ENCODE measurements around the gene CTSK. TPM values are rescaled to one million over a fixed set of nuclear protein-coding genes. Genes with fewer than 3 reads are reported as not detected.
"Not testable (repeated sequence)": the region's sequence is repeated elsewhere in the genome, so short reads cannot be mapped to it uniquely, and the experiment has no call there.

The CTSK gene
- total RNA-seq, 1 donor from 2014 or later, result 4.5 TPM

DNA sequence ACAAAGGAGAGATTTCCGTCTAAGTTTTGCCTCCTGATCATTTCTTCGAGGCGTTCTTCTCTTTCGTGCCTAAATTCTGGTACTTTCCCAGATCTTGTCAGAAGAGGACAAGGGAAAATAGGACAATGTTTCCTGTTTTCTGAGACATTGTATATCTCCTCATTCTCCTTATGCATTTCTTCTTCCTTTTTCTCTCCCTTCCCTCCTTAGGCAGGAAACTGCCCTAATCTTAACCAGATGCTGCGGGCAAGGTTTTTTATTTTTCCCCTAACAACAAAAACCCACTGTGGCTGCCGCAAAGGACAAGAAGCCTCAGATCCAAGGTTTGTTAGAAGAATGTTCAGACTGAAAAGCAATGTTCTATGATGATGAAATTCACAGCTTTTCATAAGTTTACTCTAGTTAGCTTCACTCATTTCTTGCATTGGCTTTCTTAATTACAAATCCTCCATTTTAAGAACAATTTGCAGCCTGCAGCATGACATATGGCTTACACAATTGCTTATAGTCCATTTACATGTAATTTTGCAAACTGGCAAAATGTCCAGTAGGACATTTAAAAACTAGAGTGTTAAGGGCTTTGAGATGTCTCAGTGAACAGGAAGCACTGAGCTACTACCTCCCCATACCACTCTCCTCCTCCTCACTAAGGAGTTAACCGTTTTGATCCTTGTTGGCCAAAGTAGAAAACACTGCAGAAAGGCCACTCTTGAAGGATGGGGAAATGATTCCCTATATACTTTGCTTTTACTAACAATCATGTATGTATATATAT is 624 bp downstream of the CTSK start:
- intact Hi-C loops (cut with micrococcal nuclease), result no loop called here

GRCh38 chr1:150805899-150806298 is 2.2 kb downstream of the CTSK start:
- intact Hi-C loops (cut with micrococcal nuclease), result no loop called here

- intact Hi-C loops (cut with micrococcal nuclease), result no loop called here
Observed at GRCh38 chr1:150804671-150805070, 3.4 kb downstream of the CTSK start.

DNA sequence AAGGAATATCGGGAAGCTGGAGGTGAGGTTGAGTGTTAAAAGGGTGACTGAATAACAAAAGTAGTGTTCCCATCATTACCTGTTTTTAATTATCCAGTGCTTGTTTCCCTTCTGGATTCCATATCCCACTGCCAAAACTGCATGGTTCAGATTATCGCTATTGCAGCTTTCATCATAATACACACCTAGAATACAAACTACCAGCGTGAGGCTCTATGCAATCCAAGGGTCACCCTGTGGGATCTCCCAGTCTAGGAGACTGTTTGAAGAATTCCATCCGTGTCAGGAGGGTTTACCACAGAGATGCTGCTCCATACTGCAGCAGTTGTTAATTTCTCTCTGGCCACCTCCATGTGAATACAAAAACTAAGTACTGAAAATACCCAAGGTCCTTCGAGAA is 9.0 kb downstream of the CTSK start:
- intact Hi-C loops (cut with micrococcal nuclease), result no loop called here

- intact Hi-C loops (cut with micrococcal nuclease), result no loop called here
Observed at GRCh38 chr1:150798525-150798924, 9.5 kb downstream of the CTSK start.

DNA sequence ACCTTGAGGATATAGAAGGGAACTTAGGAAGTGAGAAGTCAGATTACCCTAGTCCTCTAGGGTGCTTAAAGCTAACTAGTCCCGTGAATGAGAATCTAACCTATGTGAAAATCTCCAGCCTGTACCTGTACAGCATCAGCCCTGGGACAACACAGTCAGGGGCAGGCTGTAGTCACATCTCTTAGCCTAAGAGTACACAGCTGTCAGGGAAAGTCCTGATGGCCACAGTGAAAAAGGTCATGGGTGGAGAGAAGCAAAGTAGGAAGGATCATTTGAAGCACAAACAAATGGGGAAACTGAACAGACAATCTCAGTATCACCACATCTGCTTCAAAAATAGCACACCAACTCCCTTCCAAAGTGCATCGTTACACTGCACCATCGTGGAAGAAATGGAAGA is 11.7 kb downstream of the CTSK start:
- intact Hi-C loops (cut with micrococcal nuclease), result no loop called here

- intact Hi-C loops (cut with micrococcal nuclease), result not testable (repeated sequence)
Observed at GRCh38 chr1:150793778-150794177, 14.3 kb downstream of the CTSK start.

GRCh38 chr1:150793221-150793620 is 14.8 kb downstream of the CTSK start:
- intact Hi-C loops (cut with micrococcal nuclease), result no loop called here

GRCh38 chr1:150791585-150791984 is 16.5 kb downstream of the CTSK start:
- intact Hi-C loops (cut with micrococcal nuclease), result no loop called here

- intact Hi-C loops (cut with micrococcal nuclease), result no loop called here
Observed at GRCh38 chr1:150789396-150789795, 18.7 kb downstream of the CTSK start.

GRCh38 chr1:150788946-150789345 is 19.1 kb downstream of the CTSK start:
- intact Hi-C loops (cut with micrococcal nuclease), result no loop called here

- intact Hi-C loops (cut with micrococcal nuclease), result no loop called here
Observed at GRCh38 chr1:150787455-150787854, 20.6 kb downstream of the CTSK start.

GRCh38 chr1:150780510-150780909 is 27.6 kb downstream of the CTSK start:
- intact Hi-C loops (cut with micrococcal nuclease), result no loop called here

DNA sequence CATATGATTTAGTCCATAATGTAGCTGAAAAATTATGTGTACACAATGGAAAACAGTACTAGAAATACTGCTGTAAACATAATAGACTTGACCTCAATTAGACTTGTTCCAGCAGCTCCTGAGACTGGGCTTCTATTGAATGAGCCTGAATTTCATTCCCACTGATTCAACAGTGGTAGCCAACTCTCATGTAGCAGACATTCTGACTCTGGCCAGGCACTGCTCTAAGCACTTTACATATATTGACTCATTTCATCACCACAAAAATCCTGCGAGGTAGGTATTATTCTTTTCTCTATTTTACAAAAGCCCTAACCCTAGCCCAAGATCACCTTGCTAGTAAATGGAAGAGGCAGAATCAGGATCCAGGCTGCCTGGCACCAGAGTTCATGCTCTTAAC is 29.7 kb downstream of the CTSK start:
- intact Hi-C loops (cut with micrococcal nuclease), result no loop called here

DNA sequence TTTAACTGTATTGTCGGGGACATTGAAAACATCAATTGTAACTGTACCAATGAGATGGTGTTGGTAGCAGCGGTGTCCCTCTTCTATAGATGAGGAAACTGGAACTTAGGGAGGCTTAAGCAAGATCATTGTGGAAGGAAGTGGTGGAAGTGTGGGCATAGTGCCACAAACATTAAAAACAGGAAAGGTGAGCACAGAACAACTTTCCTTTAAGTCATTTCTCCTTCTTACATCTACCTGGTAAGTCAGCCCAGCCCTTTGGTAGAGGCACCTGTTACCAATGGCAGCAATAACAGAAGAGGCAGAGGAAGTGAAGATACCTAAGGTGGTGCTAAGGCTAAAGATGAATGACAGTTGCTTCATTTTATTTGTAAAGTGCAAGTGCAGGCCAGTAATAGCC is 30.5 kb downstream of the CTSK start:
- intact Hi-C loops (cut with micrococcal nuclease), result no loop called here

GRCh38 chr1:150775931-150776505 is 32.0 kb downstream of the CTSK start:
- intact Hi-C loops (cut with micrococcal nuclease), result not testable (repeated sequence)

DNA sequence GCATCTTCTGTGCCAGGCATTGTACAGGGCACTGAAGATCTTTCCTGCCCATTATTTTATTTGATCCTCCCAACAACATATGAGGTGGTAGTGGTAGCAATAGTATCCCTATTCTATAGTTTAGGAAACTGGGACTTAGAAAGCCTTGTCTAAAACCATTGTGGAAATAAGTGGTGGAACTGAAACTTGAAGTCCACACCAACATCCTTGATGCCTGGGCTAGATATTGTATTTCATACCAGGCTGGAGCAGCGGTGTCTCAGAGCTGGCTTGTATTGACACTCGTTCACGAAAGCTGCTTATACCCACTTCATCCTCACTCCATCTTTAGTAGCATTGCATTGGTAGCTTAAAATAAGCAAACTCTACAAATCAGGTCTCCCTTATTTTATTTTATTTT is 32.8 kb downstream of the CTSK start:
- intact Hi-C loops (cut with micrococcal nuclease), result no loop called here

DNA sequence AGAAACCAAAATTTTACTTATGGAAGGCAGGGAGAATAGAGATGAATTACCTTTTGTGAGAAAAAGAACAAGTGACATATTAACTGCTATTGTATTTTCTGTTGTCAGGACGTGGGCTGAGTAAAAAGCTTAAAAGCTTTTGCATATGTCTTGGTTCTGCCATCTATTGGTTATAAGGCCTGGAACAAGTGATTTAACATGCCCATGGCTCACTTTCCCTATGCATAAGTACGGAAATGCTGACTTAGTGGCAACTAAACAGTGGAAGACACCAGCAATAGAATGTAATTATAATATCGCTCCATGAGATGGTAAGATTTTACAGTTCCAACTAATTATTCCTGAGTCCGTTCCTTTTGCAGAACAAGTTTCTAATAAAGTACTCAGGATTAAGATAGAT is 35.7 kb downstream of the CTSK start:
- intact Hi-C loops (cut with micrococcal nuclease), result no loop called here

GRCh38 chr1:150767704-150768103 is 40.4 kb downstream of the CTSK start:
- intact Hi-C loops (cut with micrococcal nuclease), result loop anchor here (5.0 to 10.0 kb wide), 4 partner anchors 127 to 203 kb away; partner anchors contain the start of gene ENSA

- intact Hi-C loops (cut with micrococcal nuclease), result loop anchor here (5.0 to 10.0 kb wide), 4 partner anchors 129 to 201 kb away; partner anchors contain the start of gene ENSA
Observed at GRCh38 chr1:150765977-150766301, 42.1 kb downstream of the CTSK start.

GRCh38 chr1:150765296-150765976 is 42.6 kb downstream of the CTSK start, which contains the start of gene CTSS:
Gene CTSS, minus strand, starts transcription at chr1:150765778. Its CDS starts 1,015 bp downstream, at chr1:150764763.
- intact Hi-C loops (cut with micrococcal nuclease), result loop anchor here (5.0 to 10.0 kb wide), 4 partner anchors 129 to 201 kb away; partner anchors contain the start of gene ENSA

DNA sequence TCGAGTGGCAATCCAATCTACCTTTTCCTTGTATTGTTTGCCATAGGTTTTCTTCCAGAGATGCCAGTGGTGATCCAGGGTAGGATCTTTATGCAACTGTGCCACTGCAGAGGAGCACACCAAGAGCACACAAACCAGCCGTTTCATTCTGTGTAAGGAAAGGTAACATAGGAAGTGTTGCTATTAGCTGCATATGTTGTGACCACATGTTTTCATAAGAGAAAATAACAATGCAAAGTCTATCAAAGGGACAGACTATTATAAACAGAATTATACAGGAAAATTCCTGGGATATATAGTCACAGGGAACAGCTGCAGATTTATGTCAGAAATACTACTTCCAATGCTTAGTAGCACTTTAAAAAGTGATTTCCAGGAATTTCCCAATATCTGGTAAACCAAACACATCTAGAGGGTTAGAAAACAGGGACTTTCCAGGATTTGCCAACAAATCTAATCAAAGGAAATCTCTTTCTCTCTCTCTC is 43.4 kb downstream of the CTSK start:
- intact Hi-C loops (cut with micrococcal nuclease), result loop anchor here (5.0 to 10.0 kb wide), 4 partner anchors 130 to 200 kb away; partner anchors contain the start of gene ENSA
